HepG2 (cell line): ENCODE results near the gene WNT6. TPM values are rescaled to one million over a fixed set of nuclear protein-coding genes. Genes with fewer than 3 reads are reported as not detected.
A peak's percentile ranks its signal among the peaks of the same experiment; 100 is the strongest.

Source experiments
- ARNT2 ChIP-seq: sonication (generic); formaldehyde crosslinking; IDR thresholded peaks from 2 replicates; pipeline ENCODE4 v1.8.0; 2022; ENCODE audit warnings: mild to moderate bottlenecking, low read depth, missing genetic modification reagents, moderate library complexity
- E2F1 ChIP-seq: sonication (generic); formaldehyde crosslinking; IDR thresholded peaks from 2 replicates; pipeline ENCODE4 v1.5.0; 2020; ENCODE audit warnings: missing genetic modification reagents
- FOXP4 ChIP-seq: sonication (generic); formaldehyde crosslinking; IDR thresholded peaks from 2 replicates; pipeline ENCODE4 v1.4.0; 2020; ENCODE audit warnings: missing genetic modification reagents
- HIC2 ChIP-seq: sonication (generic); formaldehyde crosslinking; IDR thresholded peaks from 2 replicates; pipeline ENCODE4 v1.9.0; 2022; ENCODE audit warnings: low read depth, missing genetic modification reagents
- MLLT10 ChIP-seq: sonication (generic); formaldehyde crosslinking; IDR thresholded peaks from 2 replicates; pipeline ENCODE4 v1.4.0; 2020; ENCODE audit warnings: missing genetic modification reagents
- RFXAP ChIP-seq: sonication (generic); formaldehyde crosslinking; IDR thresholded peaks from 2 replicates; pipeline ENCODE4 v1.4.0; 2020; ENCODE audit warnings: missing genetic modification reagents, borderline replicate concordance
- SIX1 ChIP-seq: sonication (generic); formaldehyde crosslinking; IDR thresholded peaks from 2 replicates; pipeline ENCODE4 v1.4.0; 2020; ENCODE audit warnings: missing genetic modification reagents, borderline replicate concordance
- THAP9 ChIP-seq: sonication (generic); formaldehyde crosslinking; IDR thresholded peaks from 2 replicates; pipeline ENCODE4; 2020; ENCODE audit warnings: missing genetic modification reagents, mild to moderate bottlenecking, borderline replicate concordance
- ZNF318 ChIP-seq: sonication (generic); formaldehyde crosslinking; IDR thresholded peaks from 2 replicates; pipeline ENCODE4 v1.4.0; 2020; ENCODE audit warnings: mild to moderate bottlenecking, missing genetic modification reagents
- ZNF326 ChIP-seq: sonication (generic); formaldehyde crosslinking; IDR thresholded peaks from 2 replicates; pipeline ENCODE4 v1.4.0; 2020; ENCODE audit warnings: missing genetic modification reagents, borderline replicate concordance
- ZNF629 ChIP-seq: sonication (generic); formaldehyde crosslinking; conservative IDR thresholded peaks from 2 replicates; pipeline ENCODE4 v1.5.0; 2020; ENCODE audit warnings: missing genetic modification reagents
- ZSCAN12 ChIP-seq: sonication (generic); formaldehyde crosslinking; IDR thresholded peaks from 2 replicates; pipeline ENCODE4 v1.9.0; 2021; ENCODE audit warnings: mild to moderate bottlenecking, missing genetic modification reagents
- polyA plus RNA-seq, 8 experiments: library from polyadenylated mRNA; depleted of rRNA in 3 of 8; stranded (reverse) in 7 of 8; unstranded in 1 of 8; fragments of >200 nt; fragmentation: Illumina TruSeq in 4 of 8; extraction: Trizol in 4 of 8; gene quantifications; 2 replicates each; pipeline versions ENCODE4 v1.2.1 to v1.2.3, GENCODE V29; 2011 to 2016; ENCODE audit warnings: low read depth in 4 of 8, missing spikeins in 1 of 8, mixed read lengths in 1 of 8; ENCODE audit not compliant: insufficient read depth in 1 of 8
- total RNA-seq, 5 experiments: library from RNA; depleted of rRNA; stranded (reverse); fragments of >200 nt; fragmentation: Illumina TruSeq; extraction: Trizol; gene quantifications; 2 replicates each; pipeline ENCODE4 v1.2.3, GENCODE V29; 2016; ENCODE audit warnings: low read depth in 1 of 5

The WNT6 gene
- total and polyA plus RNA-seq, 2 of the 13 experiments (the other 11 are each of a cell fraction or from before 2014, with no cell fraction given), result 0.20 TPM; not detected in 1

- 0 out of 2 replicates have a peak, but pooled peaks have one; percentile 20 for TF ChIP-seq RFXAP
- peak; percentile 93 for TF ChIP-seq ZNF629 (CRISPR knock-in tag)
- TF ChIP-seq ZNF318 (CRISPR knock-in tag), result no peak
- no peak for TF ChIP-seq MLLT10 (CRISPR knock-in tag)
- TF ChIP-seq THAP9 (CRISPR knock-in tag), result no peak; the same call in 1 of the 2 replicates
- TF ChIP-seq HIC2, result peak; percentile 78
- no peak for TF ChIP-seq SIX1
- no peak for TF ChIP-seq ZNF326 (CRISPR knock-in tag)
- peak; percentile 95 for TF ChIP-seq ARNT2 (CRISPR knock-in tag)
- no peak for TF ChIP-seq E2F1 (CRISPR knock-in tag)
- TF ChIP-seq ZSCAN12 (CRISPR knock-in tag), result no peak
- no peak for TF ChIP-seq FOXP4 (CRISPR knock-in tag)
Measured at GRCh38 chr2:218892693-218893348, 33.2 kb downstream of the WNT6 start (continued).
